GM18519 (cell line): ENCODE measurements around the gene RTTN.
A peak's percentile ranks its signal among the peaks of the same experiment; 100 is the strongest.
"Not testable (repeated sequence)": the region's sequence is repeated elsewhere in the genome, so short reads cannot be mapped to it uniquely, and the experiment has no call there.

ENCODE experiments used
- ATAC-seq: cut with Tn5 transposase; IDR thresholded peaks from one replicate; pipeline ENCODE4 v1.9.1; 2021; ENCODE audit warnings: mild to moderate bottlenecking, moderate library complexity; ENCODE audit not compliant: unreplicated experiment, low FRiP score

The RTTN gene

GRCh38 chr18:69995774-69996173, 209.7 kb downstream of the RTTN start:
- no peak for ATAC-seq

- ATAC-seq, result no peak
These were observed 212.7 kb downstream of the RTTN start for GRCh38 chr18:69992776-69993175.

- ATAC-seq, result no peak
These were observed 217.6 kb downstream of the RTTN start for GRCh38 chr18:69987870-69988269.

- ATAC-seq, result no peak
These were observed 220.2 kb downstream of the RTTN start for GRCh38 chr18:69985239-69985638.

- ATAC-seq, result no peak
These were observed 223.1 kb downstream of the RTTN start for GRCh38 chr18:69982417-69982816.

GRCh38 chr18:69981948-69982347, 223.5 kb downstream of the RTTN start:
- ATAC-seq, result peak; percentile 60

- ATAC-seq, result no peak
These were observed 224.3 kb downstream of the RTTN start for GRCh38 chr18:69980982-69981804.

GRCh38 chr18:69980509-69980908, 225.0 kb downstream of the RTTN start:
- no peak for ATAC-seq

GRCh38 chr18:69978732-69979715, 226.5 kb downstream of the RTTN start:
- peak; percentile 82 for ATAC-seq

- ATAC-seq, result not testable (repeated sequence)
These were observed 230.2 kb downstream of the RTTN start for GRCh38 chr18:69975294-69975693.

GRCh38 chr18:69974365-69974764, 231.1 kb downstream of the RTTN start:
- ATAC-seq, result no peak

- no peak for ATAC-seq
These were observed 236.0 kb downstream of the RTTN start for GRCh38 chr18:69969491-69969890.

GRCh38 chr18:69968039-69968438, 237.4 kb downstream of the RTTN start:
- no peak for ATAC-seq

- ATAC-seq, result no peak
These were observed 242.3 kb downstream of the RTTN start for GRCh38 chr18:69963196-69963595.

- no peak for ATAC-seq
These were observed 243.8 kb downstream of the RTTN start for GRCh38 chr18:69961718-69962117.

GRCh38 chr18:69958422-69958821, 247.1 kb downstream of the RTTN start:
- ATAC-seq, result peak; percentile 56

GRCh38 chr18:69957747-69958146, 247.7 kb downstream of the RTTN start:
- ATAC-seq, result no peak

- no peak for ATAC-seq
These were observed 248.5 kb downstream of the RTTN start for GRCh38 chr18:69956665-69957620.

GRCh38 chr18:69956057-69956456, 249.4 kb downstream of the RTTN start:
- no peak for ATAC-seq
